Spinal cord (tissue), 10 donors: ENCODE data around the gene NUP153. TPM values are rescaled to one million over a fixed set of nuclear protein-coding genes. Genes with fewer than 3 reads are reported as not detected.
"Not testable (repeated sequence)": the region's sequence is repeated elsewhere in the genome, so short reads cannot be mapped to it uniquely, and the experiment has no call there.

Source experiments
- DNase-seq, 6 donors: peaks; one replicate each; pipeline versions ENCODE4 v3.0.0 to v3.0.0-alpha.2; 2013 to 2015; ENCODE audit warnings: low spot score in 6 of 6, low read depth in 4 of 6
- H3K27ac ChIP-seq: one replicate; pipeline ENCODE4 v1.5.1; 2013; ENCODE audit warnings: low read depth, low read length, control low read depth
- H3K27me3 ChIP-seq: one replicate; pipeline ENCODE4 v1.6.1; 2013; ENCODE audit warnings: low read length; ENCODE audit not compliant: control insufficient read depth, insufficient read depth
- H3K36me3 ChIP-seq: one replicate; pipeline ENCODE4 v1.6.1; 2013; ENCODE audit warnings: low read length; ENCODE audit not compliant: control insufficient read depth, insufficient read depth
- H3K4me1 ChIP-seq: one replicate; pipeline ENCODE4 v1.6.1; 2013; ENCODE audit warnings: low read length; ENCODE audit not compliant: control insufficient read depth, insufficient read depth
- H3K4me3 ChIP-seq: one replicate; pipeline ENCODE4 v1.5.1; 2013; ENCODE audit warnings: low read depth, low read length, control low read depth
- H3K9me3 ChIP-seq: one replicate; pipeline ENCODE4 v1.6.1; 2013; ENCODE audit warnings: low read length; ENCODE audit not compliant: control insufficient read depth, insufficient read depth
- WGBS: methylation state at CpG from one replicate; pipeline ENCODE4 v1.1.5; 2013; ENCODE audit warnings: missing lambda C conversion rate; ENCODE audit not compliant: insufficient coverage; 5-methylcytosine and 5-hydroxymethylcytosine counted together
- polyA plus RNA-seq, 2 donors: library from polyadenylated mRNA; unstranded; fragments of 120-200 nt; gene quantifications; one replicate each; pipeline ENCODE4 v1.2.1, GENCODE V29; 2013; ENCODE audit not compliant: insufficient read length in 2 of 2
- total RNA-seq, 2 donors: library from RNA; depleted of rRNA in 1 of 2; stranded (reverse); fragments of 120-200 nt in 1 of 2; fragments of >200 nt in 1 of 2; gene quantifications; one replicate each; pipeline versions ENCODE4 v1.2.3 to v1.2.4, GENCODE V29; 2013 to 2014
- donor health status: healthy.

Gene NUP153
- total and polyA plus RNA-seq, 4 donors = 33.2 to 45.4 (median 37.1) TPM

GRCh38 chr6:17600527-17601385, 106.0 kb downstream of the NUP153 start:
- H3K27ac ChIP-seq = peak overlapping the region; percentile 92
- no peaks in the 10 kb centered on the region for H3K27me3 ChIP-seq
- H3K4me3 ChIP-seq = peak overlapping the region; percentile 73
- peak in 2 of 6 donors; percentile 24 to 71 for DNase-seq
- H3K36me3 ChIP-seq = peaks cover 10% of the 10 kb centered on the region
- WGBS = under 1% methylated on average over 77 of the region's 77 CpGs
- H3K4me1 ChIP-seq = peaks cover 9% of the 10 kb centered on the region
- no peaks in the 10 kb centered on the region for H3K9me3 ChIP-seq

DNA sequence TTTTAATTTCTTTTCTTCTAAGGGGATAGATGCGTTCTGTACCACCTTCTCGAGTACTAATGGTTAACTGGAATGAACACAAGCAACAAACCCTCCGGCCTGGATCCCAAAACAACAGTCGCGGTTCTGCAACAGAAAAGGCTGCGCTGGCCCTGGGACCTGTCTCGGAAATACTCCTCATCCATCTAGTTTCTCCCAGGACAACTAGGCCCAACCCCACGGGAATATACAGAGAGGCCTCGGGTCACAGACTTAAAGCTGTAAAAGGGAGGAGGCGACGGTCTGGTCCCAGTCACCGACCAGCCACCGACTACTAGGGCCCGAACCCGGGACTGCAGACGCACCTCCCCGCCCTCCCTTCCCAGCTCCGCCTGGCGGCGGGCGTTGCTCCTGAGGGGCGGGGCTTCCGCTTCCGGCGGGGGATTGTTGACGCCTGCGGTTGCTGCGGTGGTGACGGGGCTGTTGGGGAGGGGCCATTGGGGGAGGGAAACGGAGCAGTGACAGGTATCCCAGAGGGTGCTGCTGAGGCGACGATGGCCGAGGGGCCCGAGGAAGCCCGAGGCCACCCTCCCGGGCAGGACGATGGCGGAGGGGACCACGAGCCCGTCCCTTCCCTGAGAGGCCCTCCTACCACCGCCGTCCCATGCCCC, 106.7 kb downstream of the NUP153 start, which contains the start of gene FAM8A1:
FAM8A1 (plus strand) TSS at position 426 of the 650 bp plus-strand sequence; CDS start at position 534, 108 bp downstream.
- H3K36me3 ChIP-seq = peaks cover 7% of the 10 kb centered on the region
- H3K27ac ChIP-seq = peak within 1 kb of the TSS; percentile 92
- no peaks in the 10 kb centered on the region for H3K27me3 ChIP-seq
- H3K4me3 ChIP-seq = peak within 1 kb of the TSS; percentile 73
- 4% methylated on average over 34 of the region's 42 CpGs for WGBS
- H3K9me3 ChIP-seq = no peaks in the 10 kb centered on the region
- H3K4me1 ChIP-seq = peaks cover 9% of the 10 kb centered on the region
- DNase-seq = peak; percentile 81 to 98 (median 91)

DNA sequence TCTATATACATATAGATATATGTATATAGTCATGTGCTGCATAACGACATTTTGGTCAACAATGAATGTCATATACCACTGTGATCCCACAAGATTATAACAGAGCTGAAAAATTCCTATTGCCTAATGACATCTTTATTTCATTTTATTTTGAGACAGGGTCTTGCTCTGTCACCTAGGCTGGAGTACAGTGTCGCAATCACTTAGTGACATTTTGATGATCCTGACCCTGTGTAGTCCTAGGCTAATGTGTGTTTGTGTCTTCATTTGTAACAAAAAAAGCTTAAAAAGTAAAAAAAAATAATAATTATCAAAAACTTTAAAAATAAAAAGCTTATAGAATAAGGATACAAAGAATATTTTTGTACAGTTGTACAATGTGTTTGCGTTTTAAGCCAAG, 110.6 kb downstream of the NUP153 start:
- H3K9me3 ChIP-seq = no peaks in the 10 kb centered on the region
- H3K27ac ChIP-seq = no peak overlapping the region
- no CpG with 5 or more reads among the region's 3 CpGs for WGBS
- H3K4me1 ChIP-seq = peaks cover 3% of the 10 kb centered on the region
- H3K36me3 ChIP-seq = no peaks in the 10 kb centered on the region
- no peak for DNase-seq
- H3K4me3 ChIP-seq = no peak overlapping the region
- H3K27me3 ChIP-seq = no peaks in the 10 kb centered on the region

- no peak for DNase-seq
- Histone ChIP-seq H3K27me3 (no peaks in the 10 kb centered on the region), H3K27ac (no peak overlapping the region), H3K36me3 (no peaks in the 10 kb centered on the region), H3K4me3 (no peak overlapping the region), H3K4me1 (no peaks in the 10 kb centered on the region), H3K9me3 (no peaks in the 10 kb centered on the region)
Measured at GRCh38 chr6:17593246-17593645, 113.5 kb downstream of the NUP153 start.

- Histone ChIP-seq H3K4me1 (no peaks in the 10 kb centered on the region), H3K27ac (no peak overlapping the region), H3K4me3 (no peak overlapping the region), H3K9me3 (no peaks in the 10 kb centered on the region), H3K36me3 (no peaks in the 10 kb centered on the region), H3K27me3 (no peaks in the 10 kb centered on the region)
- no peak for DNase-seq
- 75% methylated on average over 1 of the region's 1 CpG for WGBS
Measured at GRCh38 chr6:17591287-17591686, 115.4 kb downstream of the NUP153 start.

GRCh38 chr6:17589406-17590096, 117.2 kb downstream of the NUP153 start:
- WGBS = 81% methylated on average over 5 of the region's 5 CpGs
- Histone ChIP-seq H3K4me3 (no peak overlapping the region), H3K27me3 (no peaks in the 10 kb centered on the region), H3K36me3 (no peaks in the 10 kb centered on the region), H3K27ac (no peak overlapping the region), H3K4me1 (no peaks in the 10 kb centered on the region), H3K9me3 (no peaks in the 10 kb centered on the region)
- peak in 2 of 6 donors; percentile 44 to 64 for DNase-seq

DNA sequence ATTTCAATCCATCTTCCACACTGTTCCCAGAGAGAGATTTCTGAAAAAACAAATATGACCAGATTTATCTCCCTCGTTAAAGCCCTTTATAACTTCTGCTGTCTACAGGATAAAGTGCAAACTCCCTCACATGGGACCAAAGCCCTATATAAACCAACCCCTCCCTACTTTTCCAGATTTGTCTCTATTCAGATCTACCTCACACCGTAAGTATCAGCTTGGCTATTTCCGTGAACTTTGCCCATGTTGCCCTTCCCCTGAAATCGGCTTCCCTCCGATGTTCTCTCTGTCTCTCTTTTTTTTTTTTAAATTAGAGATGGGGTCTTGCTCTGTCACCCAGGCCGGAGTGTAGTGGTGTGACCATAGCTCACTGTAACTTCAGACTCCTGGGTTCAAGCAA, 118.7 kb downstream of the NUP153 start:
- 100% methylated on average over 2 of the region's 6 CpGs for WGBS
- H3K36me3 ChIP-seq = no peaks in the 10 kb centered on the region
- DNase-seq = no peak
- no peaks in the 10 kb centered on the region for H3K9me3 ChIP-seq
- H3K4me3 ChIP-seq = no peak overlapping the region
- H3K27me3 ChIP-seq = no peaks in the 10 kb centered on the region
- no peak overlapping the region for H3K27ac ChIP-seq
- no peaks in the 10 kb centered on the region for H3K4me1 ChIP-seq

DNA sequence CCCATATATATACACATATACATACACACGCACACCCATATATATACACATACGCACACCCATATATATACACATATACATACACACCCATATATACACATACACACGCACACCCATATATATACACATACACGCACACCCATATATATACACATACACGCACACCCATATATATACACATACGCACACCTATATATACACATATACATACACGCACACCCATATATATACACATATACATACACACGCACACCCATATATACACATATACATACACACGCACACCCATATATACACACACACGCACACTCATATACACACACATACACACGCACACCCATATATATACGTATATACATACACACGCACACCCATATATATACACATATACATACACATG, 120.1 kb downstream of the NUP153 start:
- H3K9me3 ChIP-seq, H3K27ac ChIP-seq, DNase-seq, H3K36me3 ChIP-seq, H3K4me1 ChIP-seq, H3K4me3 ChIP-seq, H3K27me3 ChIP-seq: not testable (repeated sequence)
- WGBS = 95% methylated on average over 13 of the region's 13 CpGs

- H3K36me3 ChIP-seq = no peaks in the 10 kb centered on the region
- DNase-seq = no peak
- no peak overlapping the region for H3K27ac ChIP-seq
- no peak overlapping the region for H3K4me3 ChIP-seq
- peaks cover under 1% of the 10 kb centered on the region for H3K4me1 ChIP-seq
- H3K9me3 ChIP-seq = no peaks in the 10 kb centered on the region
- H3K27me3 ChIP-seq = no peaks in the 10 kb centered on the region
- 94% methylated on average over 6 of the region's 7 CpGs for WGBS
Measured at GRCh38 chr6:17585766-17586490, 120.8 kb downstream of the NUP153 start.
